Lower leg skin (tissue), 4 donors: ENCODE data around the gene NECTIN1. TPM values are rescaled to one million over a fixed set of nuclear protein-coding genes. Genes with fewer than 3 reads are reported as not detected.

Source experiments
- DNase-seq, 2 donors: peaks; one replicate each; pipeline ENCODE4 v3.0.0-alpha.2; 2019; ENCODE audit warnings: low spot score in 2 of 2
- H3K4me3 ChIP-seq: fragments of 200-600 bp; sonication (generic); 2 replicates; pipeline ENCODE4 v1.5.1; 2017; ENCODE audit warnings: mild to moderate bottlenecking, low read depth; ENCODE audit not compliant: poor library complexity, severe bottlenecking
- CTCF ChIP-seq, 3 donors: fragments of 450-650 bp; IDR thresholded peaks; one replicate each; pipeline ENCODE4 v1.5.1; 2016; ENCODE audit warnings: antibody characterized with exemption in 3 of 3, mild to moderate bottlenecking in 3 of 3, moderate library complexity in 2 of 3
- POLR2A ChIP-seq, 2 donors: fragments of 450-650 bp; IDR thresholded peaks; one replicate each; pipeline ENCODE4 v1.6.1; 2016 to 2017; ENCODE audit warnings: antibody characterized with exemption in 2 of 2, mild to moderate bottlenecking in 1 of 2, moderate library complexity in 1 of 2
- WGBS, 2 donors: methylation state at CpG; one replicate each; pipeline ENCODE4 v1.1.5; 2018; 5-methylcytosine and 5-hydroxymethylcytosine counted together
- intact Hi-C: fragments of 100-400 bp; cut with DNase I; formaldehyde crosslinking; loops from one replicate; pipeline ENCODE4 v1.15.0; 2023; ENCODE audit warnings: low total_unique reads
- total RNA-seq, 4 donors: library from RNA; depleted of rRNA; stranded (reverse); fragments of >200 nt; gene quantifications; one replicate each; pipeline ENCODE4 v1.1.0, GENCODE V29; 2016

Gene NECTIN1
- total RNA-seq, 4 donors from 2014 or later: 111 to 142 (median 130) TPM

GRCh38 chr11:119697445-119697844 is 31.6 kb downstream of the NECTIN1 start:
- 65 to 78% methylated on average over 3 of the region's 3 CpGs for WGBS, 2 donors
- no peak for DNase-seq
- H3K4me3 ChIP-seq: no peak overlapping the region
- no peak for TF ChIP-seq CTCF (IDR thresholded peaks at IDR 0.05)
- intact Hi-C loops: no loop called here

- no peak for TF ChIP-seq CTCF (IDR thresholded peaks at IDR 0.05)
- no peak for TF ChIP-seq POLR2A (IDR thresholded peaks at IDR 0.05)
- intact Hi-C loops: no loop called here
- 48 to 57% methylated on average over 19 to 20 of the region's 20 CpGs for WGBS, 2 donors
- DNase-seq: peak; percentile 88 to 92
- no peak overlapping the region for H3K4me3 ChIP-seq
These were observed 32.4 kb downstream of the NECTIN1 start for GRCh38 chr11:119696378-119697222.

- DNase-seq: no peak
- H3K4me3 ChIP-seq: no peak overlapping the region
- no peak for TF ChIP-seq CTCF (IDR thresholded peaks at IDR 0.05)
- no peak for TF ChIP-seq POLR2A (IDR thresholded peaks at IDR 0.05)
- intact Hi-C loops: no loop called here
- 52 to 77% methylated on average over 3 of the region's 3 CpGs for WGBS, 2 donors
These were observed 34.7 kb downstream of the NECTIN1 start for GRCh38 chr11:119694334-119694733.

- WGBS, 2 donors: 66 to 74% methylated on average over 7 of the region's 7 CpGs
- TF ChIP-seq CTCF (IDR thresholded peaks at IDR 0.05): no peak
- no peak for TF ChIP-seq POLR2A (IDR thresholded peaks at IDR 0.05)
- H3K4me3 ChIP-seq: no peak overlapping the region
- intact Hi-C loops: no loop called here
- no peak for DNase-seq
These were observed 35.7 kb downstream of the NECTIN1 start for GRCh38 chr11:119693253-119693815.

- WGBS, 2 donors: 42 to 56% methylated on average over 2 of the region's 2 CpGs
- no peak for TF ChIP-seq CTCF (IDR thresholded peaks at IDR 0.05)
- no peak for TF ChIP-seq POLR2A (IDR thresholded peaks at IDR 0.05)
- H3K4me3 ChIP-seq: no peak overlapping the region
- DNase-seq: peak in 1 of 2 donors; percentile 53
- intact Hi-C loops: no loop called here
These were observed 36.5 kb downstream of the NECTIN1 start for GRCh38 chr11:119692540-119692820.
